HG03039 (cell line): ENCODE measurements around the gene ITGA11.

Experiments used
- ATAC-seq: cut with Tn5 transposase; IDR thresholded peaks from one replicate; pipeline ENCODE4 v1.9.1; 2021; ENCODE audit warnings: mild to moderate bottlenecking, moderate library complexity; ENCODE audit not compliant: unreplicated experiment

ITGA11 gene

GRCh38 chr15:68431792-68432401 lies at the start of gene ITGA11:
Gene ITGA11 (minus strand): TSS chr15:68432163. CDS start chr15:68432066, 97 bp downstream.
- ATAC-seq = no peak

- ATAC-seq = no peak
These were observed 49.4 kb upstream of the ITGA11 start for GRCh38 chr15:68481321-68481720.

GRCh38 chr15:68480296-68480695 lies 48.3 kb upstream of the ITGA11 start:
- ATAC-seq = no peak

GRCh38 chr15:68479870-68480269 lies 47.9 kb upstream of the ITGA11 start:
- no peak for ATAC-seq

GRCh38 chr15:68479406-68479805 lies 47.4 kb upstream of the ITGA11 start:
- ATAC-seq = no peak

- no peak for ATAC-seq
These were observed 46.9 kb upstream of the ITGA11 start for GRCh38 chr15:68478853-68479252.

GRCh38 chr15:68475449-68475848 lies 43.5 kb upstream of the ITGA11 start:
- ATAC-seq = no peak

GRCh38 chr15:68471541-68471940 lies 39.6 kb upstream of the ITGA11 start:
- ATAC-seq = no peak

- no peak for ATAC-seq
These were observed 39.0 kb upstream of the ITGA11 start for GRCh38 chr15:68470976-68471375.

GRCh38 chr15:68470049-68470742 lies 38.2 kb upstream of the ITGA11 start:
- no peak for ATAC-seq

GRCh38 chr15:68469162-68470048 lies 37.4 kb upstream of the ITGA11 start:
- ATAC-seq = no peak

- no peak for ATAC-seq
These were observed 34.9 kb upstream of the ITGA11 start for GRCh38 chr15:68466876-68467275.

GRCh38 chr15:68465861-68466560 lies 34.0 kb upstream of the ITGA11 start:
- ATAC-seq = no peak

GRCh38 chr15:68464448-68465090 lies 32.6 kb upstream of the ITGA11 start:
- no peak for ATAC-seq

- ATAC-seq = no peak
These were observed 32.0 kb upstream of the ITGA11 start for GRCh38 chr15:68463996-68464395.

GRCh38 chr15:68463444-68463843 lies 31.5 kb upstream of the ITGA11 start:
- no peak for ATAC-seq

GRCh38 chr15:68460166-68460565 lies 28.2 kb upstream of the ITGA11 start:
- no peak for ATAC-seq

GRCh38 chr15:68450192-68450591 lies 18.2 kb upstream of the ITGA11 start:
- ATAC-seq = no peak

GRCh38 chr15:68449389-68449788 lies 17.4 kb upstream of the ITGA11 start:
- ATAC-seq = no peak

- no peak for ATAC-seq
These were observed 16.2 kb upstream of the ITGA11 start for GRCh38 chr15:68447976-68448755.
